Measurements from ENCODE around the gene HACD2. TPM values are rescaled to one million over a fixed set of nuclear protein-coding genes. Genes with fewer than 3 reads are reported as not detected.
A peak's percentile ranks its signal among the peaks of the same experiment; 100 is the strongest.

Gene HACD2
- polyA plus RNA-seq, 3 donors, result 12.9 to 17.1 (median 15.1) TPM

DNA sequence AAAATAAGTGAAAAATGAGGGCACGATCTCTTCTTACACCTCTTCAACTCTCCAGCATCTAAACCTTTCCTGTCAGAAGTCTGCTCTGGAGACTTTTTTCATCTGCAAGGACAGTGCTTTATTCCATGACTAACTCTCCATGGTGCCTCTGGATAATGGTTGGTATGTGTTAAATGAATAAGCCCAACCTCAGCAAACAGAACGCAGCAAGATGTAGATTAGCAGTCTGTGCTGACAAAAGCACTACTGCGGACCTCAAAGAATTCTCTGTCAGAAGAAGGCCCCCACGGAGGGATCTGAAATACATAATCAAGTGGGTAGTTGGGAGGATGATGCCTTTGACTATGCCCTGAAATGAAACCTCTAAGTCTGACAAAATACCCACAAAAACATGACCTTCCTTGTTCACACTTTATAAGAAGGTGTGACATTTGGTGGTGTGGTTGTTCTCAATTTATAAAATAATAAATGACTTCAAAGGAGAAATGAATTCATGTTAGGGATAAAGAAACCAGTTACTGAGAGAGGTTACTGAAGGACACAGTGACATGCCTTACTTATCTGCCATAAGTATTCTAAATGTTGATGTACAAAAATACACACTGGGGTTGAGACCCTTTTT is 92.8 kb downstream of the HACD2 start:
- no peaks in the 10 kb centered on the region for H3K4me1 ChIP-seq (ENCODE audit: control insufficient read depth in 1 of 2, insufficient read depth in 2 of 2, low read length in 2 of 2)
- H3K27me3 ChIP-seq (ENCODE audit: control insufficient read depth in 2 of 2, insufficient read depth in 2 of 2, low read length in 2 of 2), result no peaks in the 10 kb centered on the region
- H3K4me2 ChIP-seq (replicated peaks; ENCODE audit: extremely low read depth, low read length, poor library complexity, severe bottlenecking), result no peak overlapping the region
- peaks cover 52 to 53% of the 10 kb centered on the region in 2 donors for H3K36me3 Mint-ChIP-seq
- no peak overlapping the region for H3K27ac ChIP-seq (ENCODE audit: low read depth in 1 of 2, low read length in 2 of 2)
- no peaks in the 10 kb centered on the region for H4K20me1 ChIP-seq (ENCODE audit: insufficient read depth, low read length)
- peaks cover 2 to 7% (median 4%) of the 10 kb centered on the region in 3 donors for H3K27me3 Mint-ChIP-seq (ENCODE audit: low read depth in 3 of 3)
- no peaks in the 10 kb centered on the region for H3K4me1 Mint-ChIP-seq
- peaks cover 12 to 58% of the 10 kb centered on the region in 2 donors for H3K36me3 ChIP-seq (replicated peaks in 1 of 2; ENCODE audit: control insufficient read depth in 1 of 2, insufficient read depth in 2 of 2, low read length in 2 of 2)
- no CpG with 5 or more reads among the region's 4 CpGs for WGBS (ENCODE audit: insufficient coverage)
- H3K9me3 ChIP-seq (replicated peaks in 1 of 2; ENCODE audit: control insufficient read depth in 1 of 2, insufficient read depth in 1 of 2, low read length in 2 of 2), result no peaks in the 10 kb centered on the region
- intact Hi-C loops (cut with micrococcal nuclease), result no loop called here
- H3K79me2 ChIP-seq (ENCODE audit: insufficient read depth, low read length), result no peaks in the 10 kb centered on the region
- H3K4me3 ChIP-seq (replicated peaks in 1 of 3; ENCODE audit: low read depth in 2 of 3, low read length in 3 of 3), result no peak overlapping the region
- H2AFZ ChIP-seq (ENCODE audit: insufficient read depth, low read depth, low read length, poor library complexity, severe bottlenecking), result no peak overlapping the region
- H3K27ac Mint-ChIP-seq, result no peak overlapping the region
- no peak for DNase-seq
- TF ChIP-seq, protein P1, sequence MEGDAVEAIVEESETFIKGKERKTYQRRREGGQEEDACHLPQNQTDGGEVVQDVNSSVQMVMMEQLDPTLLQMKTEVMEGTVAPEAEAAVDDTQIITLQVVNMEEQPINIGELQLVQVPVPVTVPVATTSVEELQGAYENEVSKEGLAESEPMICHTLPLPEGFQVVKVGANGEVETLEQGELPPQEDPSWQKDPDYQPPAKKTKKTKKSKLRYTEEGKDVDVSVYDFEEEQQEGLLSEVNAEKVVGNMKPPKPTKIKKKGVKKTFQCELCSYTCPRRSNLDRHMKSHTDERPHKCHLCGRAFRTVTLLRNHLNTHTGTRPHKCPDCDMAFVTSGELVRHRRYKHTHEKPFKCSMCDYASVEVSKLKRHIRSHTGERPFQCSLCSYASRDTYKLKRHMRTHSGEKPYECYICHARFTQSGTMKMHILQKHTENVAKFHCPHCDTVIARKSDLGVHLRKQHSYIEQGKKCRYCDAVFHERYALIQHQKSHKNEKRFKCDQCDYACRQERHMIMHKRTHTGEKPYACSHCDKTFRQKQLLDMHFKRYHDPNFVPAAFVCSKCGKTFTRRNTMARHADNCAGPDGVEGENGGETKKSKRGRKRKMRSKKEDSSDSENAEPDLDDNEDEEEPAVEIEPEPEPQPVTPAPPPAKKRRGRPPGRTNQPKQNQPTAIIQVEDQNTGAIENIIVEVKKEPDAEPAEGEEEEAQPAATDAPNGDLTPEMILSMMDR (IDR thresholded peaks at IDR 0.05), result no peak
- no peak overlapping the region for H3K9ac ChIP-seq (ENCODE audit: insufficient read depth, low read length, poor library complexity, severe bottlenecking)
- no peaks in the 10 kb centered on the region for H3K9me3 Mint-ChIP-seq
- H3K4me3 Mint-ChIP-seq, result no peak overlapping the region

DNA sequence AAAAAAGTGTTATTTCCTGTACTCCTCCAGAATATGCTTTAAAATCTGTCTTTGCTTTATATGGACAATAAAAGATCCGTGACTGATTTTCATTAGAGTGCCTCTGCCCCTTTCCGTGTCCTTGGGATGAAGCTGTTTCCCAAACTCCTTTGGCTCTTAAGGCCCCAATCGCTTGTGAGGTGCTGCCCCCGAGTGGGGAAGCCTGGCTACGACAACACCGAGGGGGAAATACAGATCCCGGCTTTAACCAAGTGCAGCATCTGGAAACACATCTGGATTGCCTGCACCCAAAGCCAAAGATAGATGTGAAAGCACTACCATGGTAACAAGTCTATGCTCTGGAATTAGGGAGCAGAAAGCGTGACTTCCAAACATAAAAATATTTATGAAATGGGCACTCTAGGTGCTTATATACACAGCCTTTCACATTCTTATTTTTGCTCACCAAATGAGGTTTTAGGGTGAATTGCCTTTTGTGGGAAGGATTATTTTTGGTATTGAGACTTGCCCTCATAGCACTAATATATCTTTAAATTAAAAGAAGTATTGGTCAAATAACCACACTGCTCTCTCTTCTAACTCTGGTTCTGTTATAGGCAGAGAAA is 95.4 kb downstream of the HACD2 start:
- Histone ChIP-seq H2AFZ (ENCODE audit: insufficient read depth, low read depth, low read length, poor library complexity, severe bottlenecking) (no peak overlapping the region), H3K4me1 (ENCODE audit: control insufficient read depth in 1 of 2, insufficient read depth in 2 of 2, low read length in 2 of 2) (no peaks in the 10 kb centered on the region), H3K27me3 (ENCODE audit: control insufficient read depth in 2 of 2, insufficient read depth in 2 of 2, low read length in 2 of 2) (no peaks in the 10 kb centered on the region), H3K4me2 (replicated peaks; ENCODE audit: extremely low read depth, low read length, poor library complexity, severe bottlenecking) (no peak overlapping the region), H3K9me3 (replicated peaks in 1 of 2; ENCODE audit: control insufficient read depth in 1 of 2, insufficient read depth in 1 of 2, low read length in 2 of 2) (no peaks in the 10 kb centered on the region), H3K4me3 (replicated peaks in 1 of 3; ENCODE audit: low read depth in 2 of 3, low read length in 3 of 3) (no peak overlapping the region), H3K36me3 (replicated peaks in 1 of 2; ENCODE audit: control insufficient read depth in 1 of 2, insufficient read depth in 2 of 2, low read length in 2 of 2) (peaks cover 7 to 33% of the 10 kb centered on the region in 2 donors), H3K9ac (ENCODE audit: insufficient read depth, low read length, poor library complexity, severe bottlenecking) (no peak overlapping the region), H3K27ac (ENCODE audit: low read depth in 1 of 2, low read length in 2 of 2) (no peak overlapping the region), H4K20me1 (ENCODE audit: insufficient read depth, low read length) (no peaks in the 10 kb centered on the region), H3K79me2 (ENCODE audit: insufficient read depth, low read length) (no peaks in the 10 kb centered on the region)
- H3K4me1 Mint-ChIP-seq, result no peaks in the 10 kb centered on the region
- 3% methylated on average over 7 of the region's 8 CpGs for WGBS (ENCODE audit: insufficient coverage)
- intact Hi-C loops (cut with micrococcal nuclease), result no loop called here
- no peak overlapping the region for H3K4me3 Mint-ChIP-seq
- H3K27me3 Mint-ChIP-seq (ENCODE audit: low read depth in 3 of 3), result peaks cover 4 to 17% (median 5%) of the 10 kb centered on the region in 3 donors
- H3K27ac Mint-ChIP-seq, result no peak overlapping the region
- H3K9me3 Mint-ChIP-seq, result no peaks in the 10 kb centered on the region
- peak in 2 of 3 donors; percentile 2 to 23 for DNase-seq
- H3K36me3 Mint-ChIP-seq, result peaks cover 30 to 31% of the 10 kb centered on the region in 2 donors
- TF ChIP-seq, protein P1 (IDR thresholded peaks at IDR 0.05), result peak; percentile 73

All from CD14-positive monocyte (primary cell).